ENCODE measurements around the gene GRWD1.

Gene GRWD1

GRCh38 chr19:48493718-48494401 lies 48.1 kb downstream of the GRWD1 start:
- Histone ChIP-seq H3K36me3 (ENCODE audit: low read depth) (no peaks in the 10 kb centered on the region), H3K4me3 (ENCODE audit: severe bottlenecking) (peak overlapping the region; percentile 61), H3K9me3 (ENCODE audit: severe bottlenecking) (no peaks in the 10 kb centered on the region), H3K4me1 (ENCODE audit: insufficient read depth, poor library complexity, severe bottlenecking) (peaks cover 4% of the 10 kb centered on the region), H3K27ac (ENCODE audit: poor library complexity, severe bottlenecking) (peak overlapping the region; percentile 66), H3K27me3 (ENCODE audit: insufficient read depth, poor library complexity, severe bottlenecking) (no peaks in the 10 kb centered on the region)
- ATAC-seq (ENCODE audit: low read depth) (peak; percentile 8; the same call in 2 of the 3 replicates), DNase-seq (ENCODE audit: low spot score) (no peak)
- TF ChIP-seq, protein P1, sequence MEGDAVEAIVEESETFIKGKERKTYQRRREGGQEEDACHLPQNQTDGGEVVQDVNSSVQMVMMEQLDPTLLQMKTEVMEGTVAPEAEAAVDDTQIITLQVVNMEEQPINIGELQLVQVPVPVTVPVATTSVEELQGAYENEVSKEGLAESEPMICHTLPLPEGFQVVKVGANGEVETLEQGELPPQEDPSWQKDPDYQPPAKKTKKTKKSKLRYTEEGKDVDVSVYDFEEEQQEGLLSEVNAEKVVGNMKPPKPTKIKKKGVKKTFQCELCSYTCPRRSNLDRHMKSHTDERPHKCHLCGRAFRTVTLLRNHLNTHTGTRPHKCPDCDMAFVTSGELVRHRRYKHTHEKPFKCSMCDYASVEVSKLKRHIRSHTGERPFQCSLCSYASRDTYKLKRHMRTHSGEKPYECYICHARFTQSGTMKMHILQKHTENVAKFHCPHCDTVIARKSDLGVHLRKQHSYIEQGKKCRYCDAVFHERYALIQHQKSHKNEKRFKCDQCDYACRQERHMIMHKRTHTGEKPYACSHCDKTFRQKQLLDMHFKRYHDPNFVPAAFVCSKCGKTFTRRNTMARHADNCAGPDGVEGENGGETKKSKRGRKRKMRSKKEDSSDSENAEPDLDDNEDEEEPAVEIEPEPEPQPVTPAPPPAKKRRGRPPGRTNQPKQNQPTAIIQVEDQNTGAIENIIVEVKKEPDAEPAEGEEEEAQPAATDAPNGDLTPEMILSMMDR (IDR thresholded peaks at IDR 0.05; ENCODE audit: poor library complexity, severe bottlenecking) = no peak

DNA sequence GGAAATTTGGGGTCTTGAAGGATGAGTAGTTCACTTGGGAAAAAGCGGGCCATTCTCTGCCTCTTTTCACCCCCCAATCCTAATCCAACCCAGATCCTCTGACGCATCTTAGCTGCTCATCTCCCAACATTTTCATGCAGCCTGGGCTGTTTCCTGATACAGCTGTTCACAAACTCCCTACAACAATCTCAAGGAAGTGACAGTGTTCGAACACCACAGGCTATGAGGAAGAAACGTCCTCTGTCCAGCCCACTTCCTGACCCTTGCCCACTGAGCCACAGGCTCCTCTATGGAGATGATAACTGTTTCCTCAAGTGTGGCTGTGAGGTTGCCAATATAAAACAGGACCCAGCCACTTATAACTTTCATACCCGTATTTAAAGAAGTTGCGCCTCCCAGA lies 49.6 kb downstream of the GRWD1 start:
- ATAC-seq (ENCODE audit: low read depth) = no peak
- Histone ChIP-seq H3K9me3 (ENCODE audit: severe bottlenecking) (no peaks in the 10 kb centered on the region), H3K27me3 (ENCODE audit: insufficient read depth, poor library complexity, severe bottlenecking) (no peaks in the 10 kb centered on the region), H3K27ac (ENCODE audit: poor library complexity, severe bottlenecking) (no peak overlapping the region), H3K4me1 (ENCODE audit: insufficient read depth, poor library complexity, severe bottlenecking) (peaks cover 4% of the 10 kb centered on the region), H3K36me3 (ENCODE audit: low read depth) (no peaks in the 10 kb centered on the region), H3K4me3 (ENCODE audit: severe bottlenecking) (no peak overlapping the region)
- no peak for DNase-seq (ENCODE audit: low spot score)
- TF ChIP-seq, protein P1 (IDR thresholded peaks at IDR 0.05; ENCODE audit: poor library complexity, severe bottlenecking) = no peak

- Histone ChIP-seq H3K27me3 (ENCODE audit: insufficient read depth, poor library complexity, severe bottlenecking) (no peaks in the 10 kb centered on the region), H3K4me3 (ENCODE audit: severe bottlenecking) (no peak overlapping the region), H3K9me3 (ENCODE audit: severe bottlenecking) (no peaks in the 10 kb centered on the region), H3K27ac (ENCODE audit: poor library complexity, severe bottlenecking) (no peak overlapping the region), H3K36me3 (ENCODE audit: low read depth) (no peaks in the 10 kb centered on the region), H3K4me1 (ENCODE audit: insufficient read depth, poor library complexity, severe bottlenecking) (peaks cover 4% of the 10 kb centered on the region)
- no peak for ATAC-seq (ENCODE audit: low read depth)
- DNase-seq (ENCODE audit: low spot score) = peak; percentile 53
- TF ChIP-seq, protein P1 (IDR thresholded peaks at IDR 0.05; ENCODE audit: poor library complexity, severe bottlenecking) = no peak
Observed at GRCh38 chr19:48496959-48497727, 51.4 kb downstream of the GRWD1 start.

GRCh38 chr19:48497728-48498594 lies 52.2 kb downstream of the GRWD1 start:
- H3K9me3 ChIP-seq (ENCODE audit: severe bottlenecking) = no peaks in the 10 kb centered on the region
- DNase-seq (ENCODE audit: low spot score) (peak; percentile 49), ATAC-seq (ENCODE audit: low read depth) (no peak)
- H3K4me3 ChIP-seq (ENCODE audit: severe bottlenecking) = no peak overlapping the region
- no peaks in the 10 kb centered on the region for H3K36me3 ChIP-seq (ENCODE audit: low read depth)
- H3K4me1 ChIP-seq (ENCODE audit: insufficient read depth, poor library complexity, severe bottlenecking) = peaks cover 4% of the 10 kb centered on the region
- H3K27me3 ChIP-seq (ENCODE audit: insufficient read depth, poor library complexity, severe bottlenecking) = no peaks in the 10 kb centered on the region
- H3K27ac ChIP-seq (ENCODE audit: poor library complexity, severe bottlenecking) = no peak overlapping the region
- TF ChIP-seq, protein P1 (IDR thresholded peaks at IDR 0.05; ENCODE audit: poor library complexity, severe bottlenecking) = no peak
